BLaER1 (cell line): ENCODE results near the gene TMEM179.

Experiments
- H3K27ac ChIP-seq: shearing (Covaris generic); formaldehyde crosslinking; 2 replicates; pipeline ENCODE4 v1.8.1; 2022
- H3K27me3 ChIP-seq: shearing (Covaris generic); formaldehyde crosslinking; 2 replicates; pipeline ENCODE4 v1.8.1; 2022
- H3K36me3 ChIP-seq: shearing (Covaris generic); formaldehyde crosslinking; 2 replicates; pipeline ENCODE4 v1.8.1; 2022
- H3K4me1 ChIP-seq: shearing (Covaris generic); formaldehyde crosslinking; 2 replicates; pipeline ENCODE4 v1.8.1; 2022
- H3K4me2 ChIP-seq: shearing (Covaris generic); formaldehyde crosslinking; 2 replicates; pipeline ENCODE4 v1.8.1; 2022
- H3K4me3 ChIP-seq: shearing (Covaris generic); formaldehyde crosslinking; 2 replicates; pipeline ENCODE4 v1.8.1; 2022
- H3K9ac ChIP-seq: shearing (Covaris generic); formaldehyde crosslinking; 2 replicates; pipeline ENCODE4 v1.8.1; 2022
- H3K9me3 ChIP-seq: shearing (Covaris generic); formaldehyde crosslinking; 2 replicates; pipeline ENCODE4 v1.8.1; 2022
- H4K20me1 ChIP-seq: shearing (Covaris generic); formaldehyde crosslinking; 2 replicates; pipeline ENCODE4 v1.8.1; 2022
- Cebpa-rat ChIP-seq: shearing (Covaris generic); IDR thresholded peaks from 2 replicates; pipeline ENCODE4 v1.8.1; 2022

The TMEM179 gene

GRCh38 chr14:104563742-104564615 is 40.6 kb downstream of the TMEM179 start:
- no peak for TF ChIP-seq Cebpa-rat
- Histone ChIP-seq H4K20me1 (no peaks in the 10 kb centered on the region), H3K27ac (peak overlapping the region; percentile 83), H3K9ac (peak overlapping the region; percentile 67), H3K4me1 (peaks cover 75% of the 10 kb centered on the region), H3K36me3 (no peaks in the 10 kb centered on the region), H3K27me3 (no peaks in the 10 kb centered on the region), H3K4me2 (peak overlapping the region; percentile 98), H3K4me3 (peak overlapping the region; percentile 53), H3K9me3 (no peaks in the 10 kb centered on the region)

DNA sequence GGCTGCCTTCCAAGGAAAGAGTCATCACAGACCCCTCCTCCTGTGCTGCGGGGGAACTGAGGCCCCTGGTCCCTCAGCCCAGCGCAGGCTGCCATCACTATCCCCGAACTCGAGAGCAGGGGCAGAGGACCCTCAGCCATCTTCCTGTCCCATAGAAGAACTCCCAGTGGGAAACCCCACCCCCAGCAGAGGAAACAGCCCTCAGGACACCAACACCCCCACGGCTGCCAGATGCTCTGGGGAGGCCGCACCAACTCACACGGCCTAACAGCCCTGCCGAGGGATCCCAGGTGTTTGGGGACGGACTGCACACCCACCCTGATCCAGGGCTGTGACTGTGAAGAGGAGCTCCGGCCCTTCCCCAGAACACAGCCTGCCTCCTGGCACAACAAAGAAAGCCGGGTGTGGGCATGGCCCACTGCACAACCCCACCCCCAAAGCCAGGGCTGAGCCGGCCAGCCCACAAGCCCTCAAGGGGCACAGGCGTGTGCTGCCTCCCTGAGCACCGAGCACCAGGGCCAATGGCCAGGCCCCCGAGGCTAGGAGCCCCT is 41.3 kb downstream of the TMEM179 start:
- peaks cover 82% of the 10 kb centered on the region for H3K4me1 ChIP-seq
- no peak for TF ChIP-seq Cebpa-rat
- peak overlapping the region; percentile 98 for H3K4me2 ChIP-seq

DNA sequence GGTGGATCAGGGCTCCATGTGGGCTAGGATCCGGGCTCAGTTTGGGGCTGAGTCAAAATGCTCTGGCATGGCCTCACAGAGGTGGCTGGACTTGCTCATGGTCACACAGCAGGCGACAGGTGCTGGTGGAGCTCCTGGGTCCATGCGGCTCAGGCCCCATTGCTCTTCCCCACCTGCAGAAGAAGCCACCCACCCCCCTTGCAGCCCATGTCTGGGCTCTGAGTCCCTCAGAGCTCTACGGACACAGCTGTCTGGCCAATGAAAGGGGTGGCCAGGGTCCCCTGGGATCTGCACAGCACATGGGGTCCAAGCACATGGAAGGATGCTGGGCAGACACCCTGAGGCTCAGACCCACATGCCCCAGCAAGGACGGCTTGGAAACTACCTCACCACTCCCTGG is 42.0 kb downstream of the TMEM179 start:
- no peak for TF ChIP-seq Cebpa-rat
- H3K4me2 ChIP-seq = peak overlapping the region; percentile 98
- no peaks in the 10 kb centered on the region for H3K9me3 ChIP-seq
- H3K9ac ChIP-seq = peak overlapping the region; percentile 55; the same call in 1 of the 2 replicates
- H3K36me3 ChIP-seq = no peaks in the 10 kb centered on the region
- peaks cover 89% of the 10 kb centered on the region for H3K4me1 ChIP-seq
- no peak overlapping the region for H3K4me3 ChIP-seq
- no peaks in the 10 kb centered on the region for H3K27me3 ChIP-seq
- no peaks in the 10 kb centered on the region for H4K20me1 ChIP-seq
- H3K27ac ChIP-seq = peak overlapping the region; percentile 71

More for the DNA sequence above, 41.3 kb downstream of the TMEM179 start:
- H3K27me3 ChIP-seq = no peaks in the 10 kb centered on the region
- H3K9ac ChIP-seq = peak overlapping the region; percentile 67
- no peaks in the 10 kb centered on the region for H3K9me3 ChIP-seq
- H3K4me3 ChIP-seq = peak overlapping the region; percentile 53
- H3K27ac ChIP-seq = peak overlapping the region; percentile 83
- H4K20me1 ChIP-seq = no peaks in the 10 kb centered on the region
- no peaks in the 10 kb centered on the region for H3K36me3 ChIP-seq

GRCh38 chr14:104561632-104562495 is 42.7 kb downstream of the TMEM179 start:
- peak overlapping the region; percentile 71 for H3K27ac ChIP-seq

DNA sequence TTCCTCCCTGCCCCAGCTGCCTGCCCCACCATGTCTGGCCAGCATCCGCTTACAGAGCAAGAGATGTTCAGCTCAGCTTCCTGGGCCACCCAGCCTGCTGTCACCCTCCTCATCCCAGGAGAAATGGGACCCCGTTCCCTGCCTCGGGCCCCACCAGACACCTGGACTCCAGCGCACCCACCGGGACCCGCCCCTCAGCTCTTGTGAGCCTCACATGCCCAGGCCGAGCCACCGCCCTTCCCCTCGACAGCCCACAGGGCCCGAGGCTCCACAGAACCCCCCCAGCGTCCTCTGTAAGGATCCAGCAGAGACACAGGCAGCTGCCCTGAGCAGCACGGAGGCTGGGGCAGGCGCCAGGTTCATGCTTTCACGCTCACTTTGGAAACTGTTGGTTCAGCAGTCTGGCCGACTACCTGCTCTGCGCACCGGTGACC is 43.4 kb downstream of the TMEM179 start:
- Histone ChIP-seq H3K4me3 (no peak overlapping the region), H3K9me3 (no peaks in the 10 kb centered on the region), H3K4me1 (peaks cover 99% of the 10 kb centered on the region), H3K9ac (0 out of 2 replicates have a peak overlapping the region, but pooled peaks have one; percentile 55), H3K27ac (peak overlapping the region; percentile 71), H3K36me3 (no peaks in the 10 kb centered on the region), H3K27me3 (no peaks in the 10 kb centered on the region), H4K20me1 (no peaks in the 10 kb centered on the region), H3K4me2 (peak overlapping the region; percentile 98)
- TF ChIP-seq Cebpa-rat = no peak

More at GRCh38 chr14:104561632-104562495, 42.7 kb downstream of the TMEM179 start:
- Histone ChIP-seq H3K36me3 (no peaks in the 10 kb centered on the region), H3K27me3 (no peaks in the 10 kb centered on the region), H3K9ac (peak overlapping the region; percentile 55; the same call in 1 of the 2 replicates), H4K20me1 (no peaks in the 10 kb centered on the region), H3K4me2 (peak overlapping the region; percentile 98), H3K9me3 (no peaks in the 10 kb centered on the region), H3K4me1 (peaks cover 96% of the 10 kb centered on the region), H3K4me3 (no peak overlapping the region)
- no peak for TF ChIP-seq Cebpa-rat

- Histone ChIP-seq H3K27me3 (no peaks in the 10 kb centered on the region), H3K4me1 (peaks cover 99% of the 10 kb centered on the region), H3K27ac (no peak overlapping the region), H3K4me2 (peak overlapping the region; percentile 98), H4K20me1 (no peaks in the 10 kb centered on the region), H3K9ac (no peak overlapping the region), H3K4me3 (no peak overlapping the region), H3K36me3 (no peaks in the 10 kb centered on the region), H3K9me3 (no peaks in the 10 kb centered on the region)
- no peak for TF ChIP-seq Cebpa-rat
These were observed 44.0 kb downstream of the TMEM179 start for GRCh38 chr14:104560586-104560945.

DNA sequence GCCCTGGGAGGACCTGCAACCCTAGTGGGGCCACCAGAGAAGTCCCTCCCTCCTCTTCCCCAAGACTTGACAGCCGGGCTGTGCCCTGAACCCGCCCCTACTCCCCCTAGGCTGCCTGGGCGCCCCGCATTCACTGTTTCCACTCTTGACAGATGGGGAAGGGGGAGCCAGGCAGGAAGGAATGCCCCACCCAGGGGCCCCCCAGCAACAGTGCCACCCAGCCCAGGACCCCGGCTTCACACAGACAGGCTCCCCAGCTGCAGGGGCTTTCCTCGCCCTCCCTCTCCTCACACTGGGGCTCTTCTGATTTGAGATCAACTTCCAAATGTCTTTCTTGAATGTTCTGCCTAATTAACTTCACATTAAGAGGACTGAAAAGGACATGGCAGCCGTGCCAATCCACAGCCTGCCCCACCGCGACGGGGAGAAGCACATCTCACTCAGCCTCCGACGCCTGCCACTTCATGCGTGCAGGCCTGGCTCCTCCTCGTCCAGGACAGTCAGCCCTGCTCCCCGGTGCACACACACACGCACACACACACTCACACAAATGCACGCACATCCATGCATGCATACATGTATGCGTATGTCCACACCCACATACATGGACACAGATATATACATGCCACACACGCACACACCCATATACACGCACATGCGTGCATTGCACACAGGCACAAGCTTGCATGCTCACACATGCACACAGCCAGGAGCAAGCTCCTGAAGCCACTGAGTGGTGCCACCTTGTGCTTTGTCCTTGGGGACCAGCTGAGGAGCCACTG is 44.6 kb downstream of the TMEM179 start:
- H4K20me1 ChIP-seq = no peaks in the 10 kb centered on the region
- 0 out of 2 replicates have a peak overlapping the region, but pooled peaks have one; percentile 13 for H3K27ac ChIP-seq
- no peak overlapping the region for H3K4me3 ChIP-seq
- H3K9ac ChIP-seq = no peak overlapping the region
- no peaks in the 10 kb centered on the region for H3K36me3 ChIP-seq
- H3K27me3 ChIP-seq = no peaks in the 10 kb centered on the region
- H3K4me2 ChIP-seq = peak overlapping the region; percentile 98
- H3K4me1 ChIP-seq = peaks cover 99% of the 10 kb centered on the region
- no peak for TF ChIP-seq Cebpa-rat
- no peaks in the 10 kb centered on the region for H3K9me3 ChIP-seq

DNA sequence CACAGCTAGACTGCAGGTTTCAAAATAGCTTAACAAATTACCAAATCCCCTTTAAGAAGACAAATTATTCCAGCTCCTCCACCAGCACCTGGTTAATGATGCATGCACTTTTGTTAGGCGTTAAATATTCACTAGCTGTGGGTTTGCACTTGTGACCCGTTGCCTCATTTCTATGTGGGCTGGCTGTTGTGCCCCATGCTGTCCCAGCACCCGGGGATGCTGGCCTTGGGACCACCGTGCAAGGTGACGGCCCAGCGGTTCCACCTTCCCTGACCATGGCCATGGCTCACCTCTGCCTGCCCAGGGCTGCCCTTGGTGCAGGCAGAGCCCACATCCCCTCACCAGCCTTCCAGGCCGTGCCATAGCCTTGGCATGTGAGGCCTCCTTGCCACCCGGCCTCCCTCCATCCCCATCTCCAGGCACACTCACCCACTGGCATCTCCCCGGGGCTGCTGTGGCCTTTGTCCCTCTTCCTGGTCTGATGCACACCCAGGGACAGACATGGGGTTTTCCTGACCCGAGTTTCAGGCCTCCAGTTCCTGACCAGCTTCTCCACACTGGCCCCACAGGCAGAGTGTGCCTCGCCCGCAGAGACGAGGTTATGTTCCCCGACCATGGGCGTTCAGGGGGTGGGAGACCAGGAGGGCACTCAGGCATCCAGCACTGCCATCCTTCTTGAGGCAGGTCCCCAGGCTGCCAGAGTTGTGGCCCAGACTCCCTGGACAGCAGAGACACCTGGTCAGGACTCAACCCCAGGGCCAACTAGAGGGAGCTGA is 45.4 kb downstream of the TMEM179 start:
- Histone ChIP-seq H3K4me2 (peak overlapping the region; percentile 98), H4K20me1 (no peaks in the 10 kb centered on the region), H3K27me3 (no peaks in the 10 kb centered on the region), H3K36me3 (no peaks in the 10 kb centered on the region), H3K4me1 (peaks cover 93% of the 10 kb centered on the region), H3K27ac (0 out of 2 replicates have a peak overlapping the region, but pooled peaks have one; percentile 13), H3K9me3 (no peaks in the 10 kb centered on the region), H3K9ac (no peak overlapping the region), H3K4me3 (no peak overlapping the region)
- no peak for TF ChIP-seq Cebpa-rat
